ENCODE results near the gene CCNL2.
A peak's percentile ranks its signal among the peaks of the same experiment; 100 is the strongest.
"Not testable (repeated sequence)": the region's sequence is repeated elsewhere in the genome, so short reads cannot be mapped to it uniquely, and the experiment has no call there.

CCNL2 gene

GRCh38 chr1:1397839-1398523 is 1.2 kb downstream of the CCNL2 start:
- DNase-seq, result no peak

- no peak for DNase-seq
These were observed 4.0 kb downstream of the CCNL2 start for GRCh38 chr1:1395166-1395565.

- DNase-seq, result no peak
These were observed 5.0 kb downstream of the CCNL2 start for GRCh38 chr1:1394116-1394515.

GRCh38 chr1:1393428-1393827 is 5.7 kb downstream of the CCNL2 start:
- DNase-seq, result no peak

- DNase-seq, result no peak
These were observed 6.1 kb downstream of the CCNL2 start for GRCh38 chr1:1393014-1393413.

- DNase-seq, result no peak
These were observed 7.9 kb downstream of the CCNL2 start for GRCh38 chr1:1391225-1391624.

- no peak for DNase-seq
These were observed 8.5 kb downstream of the CCNL2 start for GRCh38 chr1:1390675-1391074.

- DNase-seq, result no peak
These were observed 11.1 kb downstream of the CCNL2 start for GRCh38 chr1:1388078-1388472.

- no peak for DNase-seq
These were observed 11.7 kb downstream of the CCNL2 start for GRCh38 chr1:1387098-1388077.

- no peak for DNase-seq
These were observed 13.2 kb downstream of the CCNL2 start for GRCh38 chr1:1385931-1386330.

- not testable (repeated sequence) for DNase-seq
These were observed 13.8 kb downstream of the CCNL2 start for GRCh38 chr1:1385339-1385738.

GRCh38 chr1:1381294-1381693 is 17.8 kb downstream of the CCNL2 start:
- DNase-seq, result no peak

- DNase-seq, result no peak
These were observed 18.3 kb downstream of the CCNL2 start for GRCh38 chr1:1380860-1381259.

- no peak for DNase-seq
These were observed 21.5 kb downstream of the CCNL2 start for GRCh38 chr1:1377540-1378205.

- DNase-seq, result no peak
These were observed 22.4 kb downstream of the CCNL2 start for GRCh38 chr1:1376551-1377226.

GRCh38 chr1:1374929-1375662 is 24.0 kb downstream of the CCNL2 start, which contains the start of gene AURKAIP1:
TSS of gene AURKAIP1 (minus strand) at chr1:1375207. CDS start at chr1:1374756, 451 bp downstream.
- peak; percentile 99 for DNase-seq

- DNase-seq, result no peak
These were observed 24.6 kb downstream of the CCNL2 start for GRCh38 chr1:1374589-1374928.

- DNase-seq, result no peak
These were observed 25.1 kb downstream of the CCNL2 start for GRCh38 chr1:1373815-1374588.

GRCh38 chr1:1373051-1373814 is 25.9 kb downstream of the CCNL2 start:
- DNase-seq, result no peak
